Pancreas (tissue), 10 donors: ENCODE measurements around the gene SLC22A8. TPM values are rescaled to one million over a fixed set of nuclear protein-coding genes. Genes with fewer than 3 reads are reported as not detected.
A peak's percentile ranks its signal among the peaks of the same experiment; 100 is the strongest.

Source experiments
- ATAC-seq, 4 donors: fragments of 200-7000 bp; cut with Tn5 transposase; one replicate each; pipeline versions ENCODE4 v1.8.0 to v1.9.1; 2020; ENCODE audit warnings: mild to moderate bottlenecking in 4 of 4, moderate library complexity in 4 of 4
- DNase-seq, 6 donors: peaks; one replicate each; pipeline ENCODE4 v3.0.0-alpha.2; 2020
- FAIRE-seq: peaks from 2 replicates; lab custom pipeline; 2012; peaks lifted over from hg19 to GRCh38; lab: Jason Lieb, UNC
- H3K27ac ChIP-seq, 4 donors: fragments of 200-600 bp; sonication (generic); 1 replicate in 3 of 4; 2 replicates in 1 of 4; pipeline versions ENCODE4 v1.5.0 to v1.8.0; 2020
- H3K27me3 ChIP-seq, 4 donors: fragments of 200-600 bp; one replicate each; pipeline ENCODE4 v1.8.0; 2021
- H3K36me3 ChIP-seq, 3 donors: fragments of 200-600 bp; sonication (generic) in 1 of 3; one replicate each; pipeline versions ENCODE4 v1.5.0 to v1.8.0; 2020 to 2021
- H3K4me1 ChIP-seq, 3 donors: fragments of 200-600 bp; one replicate each; pipeline ENCODE4 v1.8.0; 2021
- H3K4me3 ChIP-seq, 4 donors: fragments of 200-600 bp; sonication (generic) in 2 of 4; one replicate each; pipeline versions ENCODE4 v1.5.0 to v1.8.0; 2020 to 2021
- H3K9me3 ChIP-seq, 4 donors: fragments of 200-600 bp; one replicate each; pipeline ENCODE4 v1.8.0; 2021
- CTCF ChIP-seq, 4 donors: fragments of 200-600 bp; sonication (generic) in 3 of 4; IDR thresholded peaks; one replicate each; pipeline versions ENCODE4 v1.5.0 to v1.8.0; 2021; ENCODE audit warnings: antibody characterized with exemption in 4 of 4
- whole genome bisulfite sequencing, 2 donors: extraction: QIAGEN DNeasy Blood & Tissue Kit; methylation state at CpG; one replicate each; pipeline ENCODE4 v1.1.7; 2013; 5-methylcytosine and 5-hydroxymethylcytosine counted together
- intact Hi-C, 3 donors: fragments of 100-400 bp; cut with DNase I; formaldehyde crosslinking; loops; one replicate each; pipeline versions ENCODE4 v1.11.1 to v1.14.2; 2022
- polyA plus RNA-seq, 2 donors: library from polyadenylated mRNA; stranded (reverse); fragments of 200-250 nt; gene quantifications; one replicate each; pipeline ENCODE4 v1.2.3, GENCODE V29; 2013
- total RNA-seq, 6 donors: library from RNA; stranded (reverse); fragmentation: NEBNext Ultra II Directional in 4 of 6; extraction: Animal tissue kit (Norgen Biotek cat#: 25700) in 4 of 6; gene quantifications; one replicate each; pipeline versions ENCODE4 v1.2.1 to v1.2.4, GENCODE V29; 2021 to 2023
- donor health status: healthy with polysubstance abuse.
- donor health status: DM: no; HTN: no; CAD: no; lungs with moderate emphysema.
- donor health status: DM: no; HTN: no; CAD: no.
- donor health status: control.
- donor health status: control.
- donor health status: Bipolar disorder and iron deficiency.
- donor health status: DM: yes; HTN: yes; CAD: no.
- donor health status: DM: no; HTN: no; CAD: no.
- donor health status: DM: no; HTN: no; CAD: no.
- donor health status: DM: yes; HTN: yes; CAD: no.

SLC22A8 gene
- total and polyA plus RNA-seq, 8 donors: not detected

- Histone ChIP-seq H3K9me3 (no peaks in the 10 kb centered on the region), H3K36me3 (no peaks in the 10 kb centered on the region), H3K27ac (no peak overlapping the region), H3K4me3 (no peak overlapping the region), H3K4me1 (peaks cover 0 to 4% (median 0%) of the 10 kb centered on the region in 3 donors), H3K27me3 (no peaks in the 10 kb centered on the region)
- intact Hi-C loops: no loop called here
- WGBS, 2 donors: 93 to 95% methylated on average over 1 of the region's 1 CpG
- DNase-seq: no peak
- TF ChIP-seq CTCF (IDR thresholded peaks at IDR 0.05): no peak
- no peak for FAIRE-seq
- ATAC-seq: no peak
Observed at GRCh38 chr11:62959422-62959980, 56.1 kb downstream of the SLC22A8 start.

GRCh38 chr11:62958547-62959421 lies 56.9 kb downstream of the SLC22A8 start:
- no peak for FAIRE-seq
- intact Hi-C loops: no loop called here
- H3K27me3 ChIP-seq: no peaks in the 10 kb centered on the region
- DNase-seq: no peak
- 61 to 62% methylated on average over 11 of the region's 11 CpGs for WGBS, 2 donors
- no peak overlapping the region for H3K27ac ChIP-seq
- peak in 2 of 4 donors; percentile 46 to 49 for ATAC-seq
- H3K4me1 ChIP-seq: peaks cover 0 to 1% (median 0%) of the 10 kb centered on the region in 3 donors
- H3K9me3 ChIP-seq: no peaks in the 10 kb centered on the region
- H3K4me3 ChIP-seq: no peak overlapping the region
- TF ChIP-seq CTCF (IDR thresholded peaks at IDR 0.05): no peak
- no peaks in the 10 kb centered on the region for H3K36me3 ChIP-seq

- 96 to 99% methylated on average over 2 of the region's 2 CpGs for WGBS, 2 donors
- no peak for TF ChIP-seq CTCF (IDR thresholded peaks at IDR 0.05)
- no peaks in the 10 kb centered on the region for H3K9me3 ChIP-seq
- H3K36me3 ChIP-seq: no peaks in the 10 kb centered on the region
- DNase-seq (no peak), FAIRE-seq (no peak), ATAC-seq (no peak)
- H3K4me3 ChIP-seq: no peak overlapping the region
- H3K27ac ChIP-seq: no peak overlapping the region
- no peaks in the 10 kb centered on the region for H3K4me1 ChIP-seq
- H3K27me3 ChIP-seq: no peaks in the 10 kb centered on the region
- intact Hi-C loops: no loop called here
Observed at GRCh38 chr11:62957147-62957546, 58.5 kb downstream of the SLC22A8 start.

- H3K27ac ChIP-seq: no peak overlapping the region
- DNase-seq: no peak
- intact Hi-C loops: no loop called here
- FAIRE-seq: no peak
- TF ChIP-seq CTCF (IDR thresholded peaks at IDR 0.05): no peak
- no peaks in the 10 kb centered on the region for H3K9me3 ChIP-seq
- ATAC-seq: no peak
- no peak overlapping the region for H3K4me3 ChIP-seq
- no peaks in the 10 kb centered on the region for H3K27me3 ChIP-seq
- H3K36me3 ChIP-seq: no peaks in the 10 kb centered on the region
- 73 to 78% methylated on average over 5 of the region's 5 CpGs for WGBS, 2 donors
- no peaks in the 10 kb centered on the region for H3K4me1 ChIP-seq
Observed at GRCh38 chr11:62954478-62954877, 61.2 kb downstream of the SLC22A8 start.

GRCh38 chr11:62953811-62954210 lies 61.8 kb downstream of the SLC22A8 start:
- H3K27ac ChIP-seq: no peak overlapping the region
- H3K27me3 ChIP-seq: no peaks in the 10 kb centered on the region
- 82 to 92% methylated on average over 4 of the region's 4 CpGs for WGBS, 2 donors
- ATAC-seq: no peak
- H3K36me3 ChIP-seq: no peaks in the 10 kb centered on the region
- no peaks in the 10 kb centered on the region for H3K9me3 ChIP-seq
- no peak for FAIRE-seq
- no peaks in the 10 kb centered on the region for H3K4me1 ChIP-seq
- intact Hi-C loops: no loop called here
- H3K4me3 ChIP-seq: no peak overlapping the region
- no peak for DNase-seq
- no peak for TF ChIP-seq CTCF (IDR thresholded peaks at IDR 0.05)
